Fibroblast of mammary gland (primary cell): Measurements from ENCODE around the gene NPHS1.
"Not testable (repeated sequence)": the region's sequence is repeated elsewhere in the genome, so short reads cannot be mapped to it uniquely, and the experiment has no call there.

Experiments used
- DNase-seq: peaks from one replicate; pipeline ENCODE4 v3.0.0-alpha.2; 2010; ENCODE audit warnings: low read depth
- H3K4me3 ChIP-seq: 2 replicates; pipeline ENCODE4 v1.5.1; 2011; ENCODE audit warnings: low read depth, mild to moderate bottlenecking, low read length, moderate library complexity; ENCODE audit not compliant: control insufficient read depth
- TF ChIP-seq, protein P1 (sequence below): conservative IDR thresholded peaks from 2 replicates; pipeline ENCODE4 v1.5.1; 2011; ENCODE audit warnings: low read depth, low read length, inconsistent platforms; ENCODE audit not compliant: control insufficient read depth, insufficient read depth

NPHS1 gene

DNA sequence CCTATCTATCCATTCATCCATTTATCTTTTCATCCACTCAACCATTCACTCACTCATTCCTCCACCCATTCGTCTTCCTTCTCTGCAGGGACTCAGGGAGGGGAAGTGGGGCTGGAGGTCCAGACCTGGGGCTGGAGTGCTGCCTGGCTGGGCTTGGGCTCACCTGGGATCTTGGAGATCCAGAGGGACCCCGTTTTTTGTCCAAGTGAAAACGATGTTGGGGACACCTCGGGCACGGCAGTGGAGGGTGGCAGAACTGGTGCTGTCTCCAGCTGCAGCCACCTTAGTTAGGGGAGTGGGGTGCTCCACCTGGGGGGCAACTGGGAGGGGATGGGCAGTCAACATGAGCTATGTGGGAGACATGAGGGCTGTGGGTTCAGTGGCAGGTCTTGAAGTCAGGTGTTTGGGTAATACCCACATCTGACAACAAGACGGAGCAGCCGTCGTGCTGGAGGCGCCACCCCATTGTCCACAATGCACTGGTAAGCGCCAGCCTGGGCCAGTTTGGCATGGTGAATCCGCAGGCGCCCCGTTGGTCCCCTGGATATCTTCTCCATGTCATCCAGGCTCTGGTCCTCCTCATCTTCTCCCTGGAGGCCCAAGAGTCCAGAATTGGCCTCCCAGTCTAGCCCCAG lies 10.2 kb downstream of the NPHS1 start:
- TF ChIP-seq, protein P1, sequence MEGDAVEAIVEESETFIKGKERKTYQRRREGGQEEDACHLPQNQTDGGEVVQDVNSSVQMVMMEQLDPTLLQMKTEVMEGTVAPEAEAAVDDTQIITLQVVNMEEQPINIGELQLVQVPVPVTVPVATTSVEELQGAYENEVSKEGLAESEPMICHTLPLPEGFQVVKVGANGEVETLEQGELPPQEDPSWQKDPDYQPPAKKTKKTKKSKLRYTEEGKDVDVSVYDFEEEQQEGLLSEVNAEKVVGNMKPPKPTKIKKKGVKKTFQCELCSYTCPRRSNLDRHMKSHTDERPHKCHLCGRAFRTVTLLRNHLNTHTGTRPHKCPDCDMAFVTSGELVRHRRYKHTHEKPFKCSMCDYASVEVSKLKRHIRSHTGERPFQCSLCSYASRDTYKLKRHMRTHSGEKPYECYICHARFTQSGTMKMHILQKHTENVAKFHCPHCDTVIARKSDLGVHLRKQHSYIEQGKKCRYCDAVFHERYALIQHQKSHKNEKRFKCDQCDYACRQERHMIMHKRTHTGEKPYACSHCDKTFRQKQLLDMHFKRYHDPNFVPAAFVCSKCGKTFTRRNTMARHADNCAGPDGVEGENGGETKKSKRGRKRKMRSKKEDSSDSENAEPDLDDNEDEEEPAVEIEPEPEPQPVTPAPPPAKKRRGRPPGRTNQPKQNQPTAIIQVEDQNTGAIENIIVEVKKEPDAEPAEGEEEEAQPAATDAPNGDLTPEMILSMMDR, result no peak
- no peak for DNase-seq
- no peak overlapping the region for H3K4me3 ChIP-seq

DNA sequence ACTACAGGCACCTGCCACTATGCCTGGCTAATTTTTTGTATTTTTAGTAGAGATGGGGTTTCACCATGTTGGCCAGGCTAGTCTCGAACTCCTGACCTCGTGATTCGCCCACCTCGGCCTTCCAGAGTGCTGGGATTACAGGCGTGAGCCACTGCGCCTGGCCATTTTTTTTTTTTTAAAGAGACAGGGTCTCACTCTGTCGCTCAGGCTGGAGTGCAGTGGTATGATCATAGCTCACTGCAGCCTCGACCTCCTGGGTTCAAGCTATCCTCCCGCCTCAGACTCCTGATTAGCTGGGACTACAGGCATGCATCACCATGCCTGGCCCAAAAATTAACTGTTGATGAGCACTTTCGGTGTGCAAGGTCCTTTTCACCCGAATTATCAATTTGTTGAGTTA lies 16.2 kb downstream of the NPHS1 start:
- DNase-seq, H3K4me3 ChIP-seq: not testable (repeated sequence)

DNA sequence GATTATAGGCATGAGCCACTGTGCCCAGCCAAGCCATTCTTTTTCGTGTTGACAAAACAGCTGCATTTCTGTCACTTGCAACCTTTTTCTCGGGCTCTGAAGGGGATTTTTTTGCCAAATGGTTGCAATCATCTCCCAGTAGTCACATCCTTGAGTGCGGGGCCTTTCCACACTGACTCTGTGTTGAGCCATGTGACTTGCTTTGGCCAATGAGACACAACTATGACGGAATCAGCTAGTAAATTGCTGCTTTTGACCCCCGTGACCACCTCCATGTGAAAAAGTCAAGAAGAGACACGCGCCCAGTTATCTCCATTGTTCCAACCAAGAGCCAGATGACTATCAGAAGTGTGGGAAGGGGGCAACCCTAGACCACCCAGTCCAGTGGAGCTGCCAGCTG lies 18.3 kb downstream of the NPHS1 start:
- H3K4me3 ChIP-seq, result no peak overlapping the region
- TF ChIP-seq, protein P1, result no peak
- no peak for DNase-seq

GRCh38 chr19:35832054-35832453 lies 20.2 kb downstream of the NPHS1 start:
- no peak for DNase-seq
- TF ChIP-seq, protein P1, result no peak
- H3K4me3 ChIP-seq, result no peak overlapping the region

GRCh38 chr19:35830986-35831385 lies 21.3 kb downstream of the NPHS1 start:
- no peak overlapping the region for H3K4me3 ChIP-seq
- DNase-seq, result no peak
- TF ChIP-seq, protein P1, result no peak

DNA sequence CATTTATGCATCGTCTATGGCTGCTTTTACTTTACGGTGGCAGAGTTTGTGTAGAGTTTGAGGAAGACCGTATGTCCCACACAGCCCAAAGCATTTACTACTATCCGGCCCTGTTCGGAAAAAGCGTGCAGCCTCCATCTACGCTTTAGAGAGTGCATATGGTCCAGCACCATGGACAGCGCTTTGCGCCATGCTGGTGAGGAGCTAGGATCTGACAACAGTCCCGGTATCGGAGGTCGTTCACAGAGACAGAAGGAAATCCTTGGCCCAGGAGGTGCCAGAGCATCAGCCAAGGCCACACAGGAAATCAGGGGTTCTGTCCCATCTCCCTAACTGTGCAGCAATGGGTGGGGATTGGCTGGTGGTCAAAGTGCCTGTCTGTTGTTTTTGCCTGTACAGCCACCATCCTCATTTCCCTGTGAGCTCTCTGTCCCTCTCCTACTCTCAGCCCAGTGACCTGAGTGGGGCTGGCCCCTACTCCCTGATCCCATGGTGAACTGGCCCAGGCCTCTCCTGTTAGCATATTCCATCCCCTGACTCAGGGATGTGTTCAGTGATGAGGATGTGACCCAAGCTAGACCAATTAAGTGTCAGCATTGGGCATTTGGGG lies 23.5 kb downstream of the NPHS1 start:
- peak; percentile 63 for DNase-seq
- TF ChIP-seq, protein P1, result no peak
- no peak overlapping the region for H3K4me3 ChIP-seq

- DNase-seq, result no peak
- no peak overlapping the region for H3K4me3 ChIP-seq
- TF ChIP-seq, protein P1, result no peak
Observed at GRCh38 chr19:35824150-35824549, 28.2 kb downstream of the NPHS1 start.
